Small intestine (tissue), 7 donors: ENCODE measurements around the gene THRAP3. TPM values are rescaled to one million over a fixed set of nuclear protein-coding genes. Genes with fewer than 3 reads are reported as not detected.

Experiments used
- DNase-seq, 2 donors: peaks; one replicate each; pipeline versions ENCODE4 v3.0.0 to v3.0.0-alpha.2; 2013
- FAIRE-seq: peaks from 2 replicates; lab custom pipeline; 2012; peaks lifted over from hg19 to GRCh38; lab: Jason Lieb, UNC
- H3K27ac ChIP-seq, 3 donors: one replicate each; pipeline ENCODE4 v1.5.1; 2013; ENCODE audit warnings: low read length in 2 of 3, mild to moderate bottlenecking in 2 of 3, control low read depth in 1 of 3, inconsistent platforms in 1 of 3, low read depth in 1 of 3, moderate library complexity in 1 of 3
- H3K27me3 ChIP-seq, 3 donors: one replicate each; pipeline ENCODE4 v1.6.1; 2013; ENCODE audit warnings: low read length in 3 of 3, inconsistent platforms in 1 of 3; ENCODE audit not compliant: control insufficient read depth in 3 of 3, insufficient read depth in 3 of 3
- H3K36me3 ChIP-seq, 3 donors: one replicate each; pipeline ENCODE4 v1.6.1; 2013; ENCODE audit warnings: low read length in 3 of 3, inconsistent platforms in 1 of 3, low read depth in 1 of 3, mild to moderate bottlenecking in 1 of 3, moderate library complexity in 1 of 3; ENCODE audit not compliant: control insufficient read depth in 3 of 3, insufficient read depth in 2 of 3
- H3K4me1 ChIP-seq, 3 donors: one replicate each; pipeline ENCODE4 v1.6.1; 2013; ENCODE audit warnings: low read length in 2 of 3, inconsistent platforms in 1 of 3, low read depth in 1 of 3, mild to moderate bottlenecking in 1 of 3, moderate library complexity in 1 of 3; ENCODE audit not compliant: control insufficient read depth in 3 of 3, insufficient read depth in 2 of 3
- H3K4me3 ChIP-seq, 3 donors: one replicate each; pipeline ENCODE4 v1.5.1; 2013; ENCODE audit warnings: low read length in 3 of 3, control low read depth in 1 of 3, inconsistent platforms in 1 of 3, low read depth in 1 of 3, mild to moderate bottlenecking in 1 of 3, moderate library complexity in 1 of 3
- H3K9me3 ChIP-seq, 2 donors: one replicate each; pipeline ENCODE4 v1.6.1; 2013; ENCODE audit warnings: low read depth in 1 of 2, low read length in 1 of 2; ENCODE audit not compliant: control insufficient read depth in 2 of 2, insufficient read depth in 1 of 2
- WGBS, 3 donors: extraction: QIAGEN DNeasy Blood & Tissue Kit; methylation state at CpG; one replicate each; pipeline ENCODE4 v1.1.7; 2013; 5-methylcytosine and 5-hydroxymethylcytosine counted together
- polyA plus RNA-seq, 4 donors: library from polyadenylated mRNA; stranded (reverse) in 3 of 4; unstranded in 1 of 4; fragments of 200-250 nt in 3 of 4; fragments of 120-200 nt in 1 of 4; gene quantifications; one replicate each; pipeline versions ENCODE4 v1.2.1 to v1.2.3, GENCODE V29; 2013
- donor health status: healthy with polysubstance abuse.
- donor health status: control.
- donor health status: control.
- donor health status: Bipolar disorder and iron deficiency.
- donor health status: healthy.

The THRAP3 gene
- polyA plus RNA-seq, 4 donors = 25.9 to 93.7 (median 35.0) TPM

DNA sequence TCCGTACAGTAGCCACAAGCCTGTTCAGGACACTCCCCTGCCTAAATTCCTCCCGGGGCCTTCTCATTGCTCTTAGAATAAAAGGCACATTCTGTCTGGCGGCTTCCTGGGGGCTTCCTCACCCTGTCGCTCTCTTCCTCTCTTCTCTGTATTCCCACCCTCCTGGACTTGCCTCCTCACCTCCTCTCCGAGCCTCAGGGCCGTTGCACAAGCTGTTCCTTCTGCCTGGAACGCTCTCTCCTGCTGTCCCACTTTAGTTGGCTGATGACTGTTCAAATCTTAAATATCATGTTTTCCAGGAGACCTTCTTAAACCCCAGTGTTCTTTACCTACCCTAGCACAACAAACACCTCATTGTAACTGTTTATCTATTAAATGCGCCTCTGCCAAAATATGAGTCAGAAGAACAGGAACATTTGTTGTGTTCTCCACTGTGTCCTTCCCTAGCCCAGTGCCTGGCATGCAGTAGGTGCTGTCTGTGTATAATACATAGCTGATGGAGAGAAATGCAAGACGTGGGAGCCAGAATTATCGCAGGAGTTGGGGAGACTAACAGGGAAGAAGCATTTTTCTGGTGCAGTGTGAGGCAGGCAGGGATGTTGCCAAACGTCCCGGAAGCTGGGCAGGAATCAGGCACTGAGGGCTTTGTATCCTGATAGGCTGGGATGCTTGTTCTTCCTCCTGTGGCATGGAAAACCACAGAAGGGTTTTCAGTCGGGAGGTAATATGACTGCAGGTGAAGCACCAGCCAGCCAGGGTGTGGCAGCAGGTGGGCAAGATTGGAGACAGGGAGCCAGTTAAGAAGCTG, 24.1 kb upstream of the THRAP3 start:
- Histone ChIP-seq H3K4me3 (no peak overlapping the region), H3K27me3 (no peaks in the 10 kb centered on the region), H3K36me3 (no peaks in the 10 kb centered on the region), H3K9me3 (no peaks in the 10 kb centered on the region), H3K4me1 (no peaks in the 10 kb centered on the region), H3K27ac (no peak overlapping the region)
- DNase-seq (peak in 1 of 2 donors; percentile 33), FAIRE-seq (no peak)
- WGBS, 3 donors = 39 to 58% (median 50%) methylated on average over 13 of the region's 13 CpGs

DNA sequence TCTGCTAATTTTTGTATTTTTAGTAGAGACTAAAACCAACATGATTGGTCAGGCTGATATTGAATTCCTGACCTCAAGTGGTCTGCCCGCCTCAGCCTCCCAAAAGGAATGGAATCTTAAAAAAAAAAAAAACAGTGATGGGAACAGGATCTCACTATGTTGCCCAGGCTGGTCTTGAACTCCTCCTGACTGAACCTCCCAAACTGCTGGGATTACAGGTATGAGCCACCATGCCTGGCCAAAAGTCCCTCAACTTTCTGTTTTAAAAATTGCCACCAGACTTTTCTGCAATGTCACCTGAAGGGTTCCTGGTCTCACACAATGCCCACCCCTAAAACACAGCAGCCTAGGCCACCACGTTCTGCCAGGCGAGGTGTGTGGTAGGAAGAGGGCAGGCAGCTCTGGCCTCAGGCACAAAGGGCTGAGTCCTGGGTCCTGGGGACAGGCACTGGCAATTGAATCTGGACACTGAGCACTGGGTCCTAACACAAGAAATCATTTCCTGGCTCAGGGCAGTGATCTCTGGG, 21.2 kb upstream of the THRAP3 start:
- Histone ChIP-seq H3K36me3 (no peaks in the 10 kb centered on the region), H3K4me1 (no peaks in the 10 kb centered on the region), H3K27ac (no peak overlapping the region), H3K27me3 (no peaks in the 10 kb centered on the region), H3K9me3 (no peaks in the 10 kb centered on the region), H3K4me3 (no peak overlapping the region)
- DNase-seq (no peak), FAIRE-seq (no peak)
- whole genome bisulfite sequencing, 3 donors = 86 to 88% (median 88%) methylated on average over 3 of the region's 3 CpGs

DNA sequence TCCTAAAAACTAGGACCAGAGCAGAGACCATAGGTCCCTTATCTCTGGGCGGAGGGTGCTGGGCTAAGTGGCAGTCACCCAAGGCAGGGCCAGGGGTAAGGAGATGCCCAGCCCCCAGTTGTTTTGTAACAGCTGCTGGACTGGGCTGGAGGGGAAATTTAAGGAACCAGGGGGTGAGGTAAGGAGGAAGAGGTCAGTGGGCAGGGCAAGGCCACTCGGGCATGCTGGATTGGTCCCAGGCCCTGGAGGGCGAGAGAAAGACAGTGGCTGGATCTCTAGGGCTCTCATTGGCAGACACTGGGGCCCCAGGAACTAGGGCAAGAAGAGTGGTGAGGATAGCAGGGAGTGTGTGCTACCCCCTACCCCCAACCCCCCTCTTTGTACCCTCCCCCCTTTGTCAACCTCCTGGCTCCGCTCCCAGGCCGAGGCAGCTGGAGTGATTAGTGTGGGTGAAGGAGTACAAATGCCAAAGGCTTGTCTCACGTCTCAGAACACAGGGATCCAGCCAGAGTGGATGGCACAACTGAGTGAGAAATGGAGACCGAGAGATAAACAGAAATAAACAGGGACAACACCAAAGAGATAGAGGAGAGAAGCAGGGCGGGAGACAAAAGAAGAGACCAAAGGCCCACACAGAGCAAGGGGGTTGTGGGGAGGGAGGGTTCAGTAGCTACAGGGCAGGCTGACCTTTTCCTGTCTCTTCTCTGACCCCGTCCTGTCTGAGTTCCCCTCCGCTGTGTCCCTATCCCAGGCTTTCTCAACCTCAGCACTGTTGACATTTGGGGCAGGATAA, 20.5 kb upstream of the THRAP3 start:
- no peaks in the 10 kb centered on the region for H3K4me1 ChIP-seq
- H3K36me3 ChIP-seq = no peaks in the 10 kb centered on the region
- no peaks in the 10 kb centered on the region for H3K9me3 ChIP-seq
- WGBS, 3 donors = 36 to 59% (median 39%) methylated on average over 10 of the region's 10 CpGs
- DNase-seq = no peak
- H3K4me3 ChIP-seq = no peak overlapping the region
- H3K27ac ChIP-seq = no peak overlapping the region
- H3K27me3 ChIP-seq = no peaks in the 10 kb centered on the region
- no peak for FAIRE-seq

- Histone ChIP-seq H3K27me3 (no peaks in the 10 kb centered on the region), H3K27ac (no peak overlapping the region), H3K36me3 (no peaks in the 10 kb centered on the region), H3K4me3 (no peak overlapping the region), H3K4me1 (no peaks in the 10 kb centered on the region), H3K9me3 (no peaks in the 10 kb centered on the region)
- FAIRE-seq = no peak
- no peak for DNase-seq
- 79 to 82% (median 80%) methylated on average over 6 of the region's 6 CpGs for WGBS, 3 donors
These were observed 19.8 kb upstream of the THRAP3 start for GRCh38 chr1:36204347-36204909.

GRCh38 chr1:36206323-36206858, 17.9 kb upstream of the THRAP3 start:
- Histone ChIP-seq H3K36me3 (no peaks in the 10 kb centered on the region), H3K4me3 (no peak overlapping the region), H3K27ac (no peak overlapping the region), H3K27me3 (no peaks in the 10 kb centered on the region), H3K4me1 (no peaks in the 10 kb centered on the region), H3K9me3 (no peaks in the 10 kb centered on the region)
- no peak for DNase-seq
- 85 to 91% (median 85%) methylated on average over 3 of the region's 3 CpGs for WGBS, 3 donors
- no peak for FAIRE-seq

DNA sequence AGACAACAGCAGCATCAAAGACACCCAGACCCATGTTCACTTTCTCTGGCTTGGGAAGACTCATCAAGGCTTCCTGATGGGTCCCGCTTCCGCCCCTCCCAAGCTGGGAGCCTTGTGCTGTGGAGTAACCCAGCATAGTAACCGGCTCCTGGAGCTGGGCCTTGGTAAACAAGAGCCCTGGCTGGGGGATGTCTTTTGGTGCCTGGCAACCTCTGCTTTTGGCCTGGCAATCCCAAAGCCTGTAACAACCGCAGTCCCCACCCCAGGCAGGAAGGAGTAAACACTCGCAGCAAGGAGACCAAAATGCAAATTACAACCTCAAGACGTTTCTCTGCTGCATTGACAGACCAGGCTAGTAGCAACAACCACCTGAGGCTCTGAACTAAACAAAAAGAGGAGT, 16.9 kb upstream of the THRAP3 start:
- FAIRE-seq = no peak
- Histone ChIP-seq H3K4me3 (no peak overlapping the region), H3K27me3 (no peaks in the 10 kb centered on the region), H3K27ac (no peak overlapping the region), H3K36me3 (no peaks in the 10 kb centered on the region), H3K9me3 (no peaks in the 10 kb centered on the region), H3K4me1 (no peaks in the 10 kb centered on the region)
- DNase-seq = no peak
- 48 to 76% (median 65%) methylated on average over 6 of the region's 6 CpGs for WGBS, 3 donors

- H3K27me3 ChIP-seq = no peaks in the 10 kb centered on the region
- H3K9me3 ChIP-seq = no peaks in the 10 kb centered on the region
- DNase-seq = no peak
- H3K36me3 ChIP-seq = no peaks in the 10 kb centered on the region
- WGBS, 3 donors = 84 to 86% (median 84%) methylated on average over 6 of the region's 6 CpGs
- FAIRE-seq = no peak
- H3K4me1 ChIP-seq = no peaks in the 10 kb centered on the region
- H3K4me3 ChIP-seq = no peak overlapping the region
- H3K27ac ChIP-seq = no peak overlapping the region
These were observed 15.1 kb upstream of the THRAP3 start for GRCh38 chr1:36208978-36209703.

DNA sequence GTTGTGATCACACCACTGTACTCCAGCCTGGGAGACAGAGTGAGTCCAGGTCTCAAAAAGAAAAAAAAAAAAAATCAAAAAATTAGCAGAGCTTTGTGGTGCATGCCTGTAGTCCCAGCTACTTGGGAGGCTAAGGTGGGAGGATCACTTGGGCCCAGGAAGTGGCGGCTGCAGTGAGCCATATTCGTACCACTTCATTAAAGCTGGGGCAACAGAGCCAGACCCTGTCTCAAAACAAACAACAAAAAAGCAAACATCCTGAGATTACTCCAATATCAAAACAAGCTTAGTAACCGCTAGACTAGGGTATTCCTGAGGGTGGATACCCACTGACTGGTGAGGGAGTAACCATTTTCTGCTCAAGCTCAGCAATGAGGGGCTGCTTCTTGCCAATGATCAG, 12.9 kb upstream of the THRAP3 start:
- Histone ChIP-seq H3K4me3 (no peak overlapping the region), H3K27me3 (no peaks in the 10 kb centered on the region), H3K27ac (no peak overlapping the region), H3K36me3 (no peaks in the 10 kb centered on the region), H3K9me3 (no peaks in the 10 kb centered on the region), H3K4me1 (no peaks in the 10 kb centered on the region)
- FAIRE-seq = no peak
- 96 to 97% (median 96%) methylated on average over 3 of the region's 3 CpGs for WGBS, 3 donors
- DNase-seq = no peak
